K562 (cell line): ENCODE measurements around the gene ATXN1. TPM values are rescaled to one million over a fixed set of nuclear protein-coding genes. Genes with fewer than 3 reads are reported as not detected.

ENCODE experiments used
- CAMTA2 ChIP-seq: fragments of 250-450 bp; sonication (Bioruptor Pico); conservative IDR thresholded peaks from 2 replicates; pipeline ENCODE4 v1.5.1; 2022
- EWSR1 ChIP-seq: fragments of 450-650 bp; IDR thresholded peaks from 2 replicates; pipeline ENCODE4 v1.6.1; 2018; ENCODE audit warnings: borderline replicate concordance, mild to moderate bottlenecking, low read depth, moderate library complexity; ENCODE audit not compliant: partially characterized antibody
- HSF4 ChIP-seq: fragments of 250-450 bp; sonication (Bioruptor Pico); IDR thresholded peaks from 2 replicates; pipeline ENCODE4 v2.1.2; 2022; ENCODE audit warnings: mild to moderate bottlenecking, moderate library complexity, borderline replicate concordance
- MITF ChIP-seq: IDR thresholded peaks from 2 replicates; pipeline ENCODE4 v1.6.1; 2014; ENCODE audit warnings: antibody characterized with exemption
- POLR2AphosphoS2 ChIP-seq: IDR thresholded peaks from 2 replicates; pipeline ENCODE4 v1.6.1; 2012; ENCODE audit warnings: low read length, improper control_type of control experiment
- PTRF ChIP-seq: fragments of 450-650 bp; IDR thresholded peaks from 2 replicates; pipeline ENCODE4 v1.6.1; 2016; ENCODE audit warnings: mild to moderate bottlenecking, missing genetic modification characterization, missing compliant biosample characterization
- SREBF1 ChIP-seq: fragments of 150-350 bp; IDR thresholded peaks from 2 replicates; pipeline ENCODE4 v1.6.1; 2014; ENCODE audit warnings: antibody characterized with exemption, low read depth, low read length, borderline replicate concordance
- SREBF2 ChIP-seq: sonication (generic); formaldehyde crosslinking; IDR thresholded peaks from 2 replicates; pipeline ENCODE4 v1.4.0; 2020; ENCODE audit warnings: mild to moderate bottlenecking, missing genetic modification reagents
- TAF7 ChIP-seq: fragments of 450-650 bp; IDR thresholded peaks from 2 replicates; pipeline ENCODE4 v1.6.1; 2016; ENCODE audit warnings: missing genetic modification characterization, missing compliant biosample characterization
- TCFL5 ChIP-seq: fragments of 250-450 bp; sonication (Bioruptor Pico); conservative IDR thresholded peaks from 2 replicates; pipeline ENCODE4 v1.6.1; 2021; ENCODE audit warnings: mild to moderate bottlenecking, moderate library complexity, matching md5 sums
- TRIM24 ChIP-seq, 2 experiments: fragments of 450-650 bp; IDR thresholded peaks; 2 replicates each; pipeline ENCODE4 v1.6.1; 2016
- ZBTB1 ChIP-seq: sonication (generic); formaldehyde crosslinking; IDR thresholded peaks from 2 replicates; pipeline ENCODE4 v1.8.1; 2023; ENCODE audit warnings: missing genetic modification reagents, low read depth, mild to moderate bottlenecking, borderline replicate concordance
- ZBTB11 ChIP-seq, 3 experiments: fragments of 200-800 bp in 1 of 3; fragments of 250-450 bp in 1 of 3; fragments of 450-650 bp in 1 of 3; sonication (Bioruptor Pico) in 1 of 3; sonication (Bioruptor generic) in 1 of 3; formaldehyde crosslinking in 1 of 3; IDR thresholded peaks; 2 replicates each; pipeline versions ENCODE4 v1.6.1 to v1.8.0; 2016 to 2022; ENCODE audit warnings: mild to moderate bottlenecking in 2 of 3, missing genetic modification characterization in 2 of 3, missing compliant biosample characterization in 1 of 3, moderate library complexity in 1 of 3
- ZFP91 ChIP-seq: sonication (generic); formaldehyde crosslinking; IDR thresholded peaks from 2 replicates; pipeline ENCODE4 v1.8.0; 2022; ENCODE audit warnings: mild to moderate bottlenecking, missing genetic modification reagents
- ZKSCAN3 ChIP-seq: fragments of 250-450 bp; sonication (Bioruptor Pico); IDR thresholded peaks from 2 replicates; pipeline ENCODE4 v1.4.0; 2020
- ZNF274 ChIP-seq: IDR thresholded peaks from 2 replicates; pipeline ENCODE4 v1.6.1; 2011; ENCODE audit warnings: low read depth, mild to moderate bottlenecking, low read length, moderate library complexity, borderline replicate concordance
- polyA plus RNA-seq, 8 experiments: library from polyadenylated mRNA; depleted of rRNA in 4 of 8; stranded (reverse) in 5 of 8; unstranded in 3 of 8; fragments of >200 nt; fragmentation: Nextera tagmentation in 2 of 8; fragmentation: Illumina TruSeq in 1 of 8; extraction: Ambion mirVana in 2 of 8; extraction: Trizol in 1 of 8; gene quantifications; 2 replicates each; pipeline versions ENCODE4 v1.2.1 to v1.2.3, GENCODE V29; 2011 to 2014; ENCODE audit warnings: inconsistent platforms in 1 of 8, missing spikeins in 1 of 8
- total RNA-seq, 7 experiments: library from RNA; depleted of rRNA in 6 of 7; stranded (reverse); fragments of >200 nt in 6 of 7; fragmentation: Illumina TruSeq in 2 of 7; extraction: Trizol in 2 of 7; gene quantifications; 2 replicates each; pipeline versions ENCODE4 v1.2.1 to v1.2.3, GENCODE V29; 2011 to 2021; ENCODE audit warnings: low replicate concordance in 1 of 7
- TF ChIP-seq, protein P1 (sequence below): sonication (generic); formaldehyde crosslinking; IDR thresholded peaks from 2 replicates; pipeline ENCODE4 v1.4.0; 2020; ENCODE audit warnings: mild to moderate bottlenecking, missing genetic modification reagents

Gene ATXN1
- total and polyA plus RNA-seq, 9 of the 15 experiments (the other 6 are each of a cell fraction or from before 2014, with no cell fraction given): under 0.01 to 1.2 (median 0.58) TPM

DNA sequence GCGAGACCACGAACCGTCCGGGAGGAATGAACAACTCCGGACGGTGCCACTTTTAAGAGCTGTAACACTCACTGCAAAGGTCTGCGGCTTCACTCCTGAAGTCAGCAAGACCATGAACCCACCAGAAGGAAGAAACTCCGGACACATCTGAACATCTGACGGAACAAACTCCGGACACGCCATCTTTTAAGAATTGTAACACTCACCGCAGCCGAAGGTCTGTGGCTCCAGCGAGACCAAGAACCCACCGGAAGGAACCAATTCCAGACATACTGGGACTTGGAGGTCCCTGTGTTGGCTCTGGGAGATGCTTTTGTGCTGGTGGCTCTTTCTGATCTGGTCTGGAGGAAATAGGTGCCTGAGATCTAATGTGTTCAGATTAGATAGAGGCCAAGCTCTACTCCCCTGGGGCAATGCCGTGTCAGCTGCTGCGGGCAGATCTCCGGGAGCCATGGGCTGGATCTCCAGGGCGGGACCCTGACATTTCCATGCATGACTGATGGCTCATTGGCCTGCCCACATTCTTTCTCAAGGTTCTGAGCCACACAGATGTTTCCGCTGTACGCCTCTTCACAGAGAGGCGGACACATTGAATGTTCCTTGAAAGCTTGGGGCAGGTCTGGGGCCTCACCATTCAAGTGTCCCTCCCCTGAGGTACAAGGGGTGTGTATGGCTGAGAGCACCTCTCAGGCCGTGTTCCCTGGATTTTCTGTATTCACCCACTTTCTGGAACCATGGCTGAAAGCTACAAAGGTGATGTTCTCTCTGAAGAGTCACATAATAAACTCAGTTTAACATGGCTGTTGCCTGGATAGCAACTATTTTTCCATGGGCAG, 493.6 kb downstream of the ATXN1 start (continued):
- TF ChIP-seq ZFP91 (CRISPR knock-in tag) (no peak), PTRF (no peak), SREBF1 (no peak), ZKSCAN3 (no peak), TCFL5 (peak; percentile 56; the same call in 1 of the 2 replicates), ZBTB11 (CRISPR knock-in tag; IDR thresholded peaks at IDR 0.05) (0 out of 6 replicates have a peak, but pooled peaks of 1 of the 3 experiments have one; percentile 66), CAMTA2 (CRISPR knock-in tag) (no peak), MITF (peak; percentile 86; the same call in 1 of the 2 replicates), TRIM24 (IDR thresholded peaks at IDR 0.05) (peak; percentile 83 to 92), TAF7 (tag) (peak; percentile 68; the same call in 1 of the 2 replicates), ZNF274 (peak; percentile 61; the same call in 1 of the 2 replicates), EWSR1 (no peak), ZBTB1 (0 out of 2 replicates have a peak, but pooled peaks have one; percentile 30), SREBF2 (CRISPR knock-in tag) (0 out of 2 replicates have a peak, but pooled peaks have one; percentile 52), POLR2AphosphoS2 (no peak), HSF4 (CRISPR knock-in tag) (0 out of 2 replicates have a peak, but pooled peaks have one; percentile 18)
- TF ChIP-seq, protein P1, sequence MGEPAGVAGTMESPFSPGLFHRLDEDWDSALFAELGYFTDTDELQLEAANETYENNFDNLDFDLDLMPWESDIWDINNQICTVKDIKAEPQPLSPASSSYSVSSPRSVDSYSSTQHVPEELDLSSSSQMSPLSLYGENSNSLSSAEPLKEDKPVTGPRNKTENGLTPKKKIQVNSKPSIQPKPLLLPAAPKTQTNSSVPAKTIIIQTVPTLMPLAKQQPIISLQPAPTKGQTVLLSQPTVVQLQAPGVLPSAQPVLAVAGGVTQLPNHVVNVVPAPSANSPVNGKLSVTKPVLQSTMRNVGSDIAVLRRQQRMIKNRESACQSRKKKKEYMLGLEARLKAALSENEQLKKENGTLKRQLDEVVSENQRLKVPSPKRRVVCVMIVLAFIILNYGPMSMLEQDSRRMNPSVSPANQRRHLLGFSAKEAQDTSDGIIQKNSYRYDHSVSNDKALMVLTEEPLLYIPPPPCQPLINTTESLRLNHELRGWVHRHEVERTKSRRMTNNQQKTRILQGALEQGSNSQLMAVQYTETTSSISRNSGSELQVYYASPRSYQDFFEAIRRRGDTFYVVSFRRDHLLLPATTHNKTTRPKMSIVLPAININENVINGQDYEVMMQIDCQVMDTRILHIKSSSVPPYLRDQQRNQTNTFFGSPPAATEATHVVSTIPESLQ: peak; percentile 92
